Measurements from ENCODE around the gene DFFA.
"Not testable (repeated sequence)": the region's sequence is repeated elsewhere in the genome, so short reads cannot be mapped to it uniquely, and the experiment has no call there.

The DFFA gene

DNA sequence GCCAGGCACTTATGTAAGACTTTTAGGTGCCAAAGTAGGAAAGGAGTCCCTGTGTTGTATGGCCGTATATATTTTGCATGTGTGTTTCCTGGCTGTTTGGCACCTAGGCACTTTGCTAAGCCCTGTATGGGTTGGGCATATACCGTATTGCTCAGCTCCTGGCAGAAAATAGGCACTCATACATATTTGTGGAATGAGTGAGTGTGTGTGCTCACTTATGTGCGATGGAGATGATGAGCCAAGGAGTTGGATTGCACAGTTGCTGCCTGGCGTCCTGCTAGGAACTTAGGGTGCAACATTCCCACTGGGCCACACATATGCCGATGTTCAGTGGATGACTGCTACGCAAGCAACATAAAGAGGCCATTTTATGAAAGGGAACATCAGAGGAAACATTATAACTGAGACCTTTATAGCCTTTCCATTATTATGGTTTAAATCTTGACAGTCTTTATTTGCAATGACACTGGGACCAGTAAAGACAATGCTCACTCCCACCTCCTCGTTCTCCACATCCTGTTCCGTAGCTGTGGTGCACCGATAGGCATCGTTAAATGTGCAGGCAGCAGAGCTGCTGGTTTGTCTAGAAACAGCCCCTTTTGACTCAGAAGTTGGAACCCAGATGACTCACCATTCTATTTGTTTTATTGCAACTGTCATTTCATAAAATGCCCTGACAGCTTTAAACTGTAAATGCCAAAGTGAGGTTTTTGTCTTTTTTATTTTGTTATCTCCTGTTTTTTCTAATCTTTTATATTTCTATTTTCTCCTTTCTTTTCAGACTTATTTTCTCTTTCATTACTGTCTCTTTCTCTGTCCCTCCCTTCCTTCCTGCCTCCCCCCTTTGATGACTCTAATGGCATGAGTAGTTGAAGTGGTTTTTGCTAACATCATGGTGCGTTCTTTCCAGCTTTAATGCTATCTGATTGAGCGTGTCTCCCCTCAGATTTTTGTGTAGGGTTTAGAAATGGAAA is 38.5 kb upstream of the DFFA start:
- H3K27ac ChIP-seq, result peak overlapping the region; percentile 44

DNA sequence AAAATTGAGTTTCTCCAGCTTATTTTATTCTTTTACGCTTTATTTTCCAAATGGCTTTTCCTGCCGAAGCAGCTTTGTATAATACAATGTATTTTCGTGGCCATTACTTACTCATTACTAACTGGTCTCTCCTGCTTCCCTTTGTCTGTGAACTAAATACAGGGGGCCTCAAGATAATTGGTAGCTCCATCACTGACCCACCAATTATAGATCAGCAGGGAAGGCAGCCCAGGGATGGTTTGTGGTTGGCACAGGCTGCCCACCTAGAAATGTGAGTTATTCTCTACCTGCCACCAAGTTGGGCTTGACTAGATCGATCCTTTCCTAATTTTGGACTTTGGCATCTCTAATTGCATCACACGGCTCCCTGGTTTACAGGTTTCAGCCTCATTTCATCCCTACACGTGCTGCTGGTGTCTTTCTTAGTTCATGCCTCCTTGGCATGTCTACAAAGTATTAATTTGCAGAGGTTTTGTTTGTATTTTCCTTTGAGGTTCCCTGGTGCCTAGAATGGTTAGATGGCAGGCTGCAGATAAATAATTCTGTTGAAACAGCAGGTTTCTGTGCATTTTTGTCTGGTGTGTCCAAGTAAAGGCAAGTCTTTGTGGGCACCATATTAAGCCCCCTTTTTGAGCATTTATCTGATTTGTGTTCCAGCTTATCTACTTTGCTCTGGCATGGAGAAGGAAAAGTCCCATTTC is 37.6 kb upstream of the DFFA start:
- TF ChIP-seq, protein P1, sequence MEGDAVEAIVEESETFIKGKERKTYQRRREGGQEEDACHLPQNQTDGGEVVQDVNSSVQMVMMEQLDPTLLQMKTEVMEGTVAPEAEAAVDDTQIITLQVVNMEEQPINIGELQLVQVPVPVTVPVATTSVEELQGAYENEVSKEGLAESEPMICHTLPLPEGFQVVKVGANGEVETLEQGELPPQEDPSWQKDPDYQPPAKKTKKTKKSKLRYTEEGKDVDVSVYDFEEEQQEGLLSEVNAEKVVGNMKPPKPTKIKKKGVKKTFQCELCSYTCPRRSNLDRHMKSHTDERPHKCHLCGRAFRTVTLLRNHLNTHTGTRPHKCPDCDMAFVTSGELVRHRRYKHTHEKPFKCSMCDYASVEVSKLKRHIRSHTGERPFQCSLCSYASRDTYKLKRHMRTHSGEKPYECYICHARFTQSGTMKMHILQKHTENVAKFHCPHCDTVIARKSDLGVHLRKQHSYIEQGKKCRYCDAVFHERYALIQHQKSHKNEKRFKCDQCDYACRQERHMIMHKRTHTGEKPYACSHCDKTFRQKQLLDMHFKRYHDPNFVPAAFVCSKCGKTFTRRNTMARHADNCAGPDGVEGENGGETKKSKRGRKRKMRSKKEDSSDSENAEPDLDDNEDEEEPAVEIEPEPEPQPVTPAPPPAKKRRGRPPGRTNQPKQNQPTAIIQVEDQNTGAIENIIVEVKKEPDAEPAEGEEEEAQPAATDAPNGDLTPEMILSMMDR (IDR thresholded peaks at IDR 0.05), result no peak
- TF ChIP-seq ZFX (IDR thresholded peaks at IDR 0.05; ENCODE audit: borderline replicate concordance), result no peak
- peak overlapping the region; percentile 44 for H3K27ac ChIP-seq

More for the DNA sequence above, 38.5 kb upstream of the DFFA start:
- TF ChIP-seq, protein P1 (IDR thresholded peaks at IDR 0.05), result no peak
- TF ChIP-seq ZFX (IDR thresholded peaks at IDR 0.05; ENCODE audit: borderline replicate concordance), result no peak

DNA sequence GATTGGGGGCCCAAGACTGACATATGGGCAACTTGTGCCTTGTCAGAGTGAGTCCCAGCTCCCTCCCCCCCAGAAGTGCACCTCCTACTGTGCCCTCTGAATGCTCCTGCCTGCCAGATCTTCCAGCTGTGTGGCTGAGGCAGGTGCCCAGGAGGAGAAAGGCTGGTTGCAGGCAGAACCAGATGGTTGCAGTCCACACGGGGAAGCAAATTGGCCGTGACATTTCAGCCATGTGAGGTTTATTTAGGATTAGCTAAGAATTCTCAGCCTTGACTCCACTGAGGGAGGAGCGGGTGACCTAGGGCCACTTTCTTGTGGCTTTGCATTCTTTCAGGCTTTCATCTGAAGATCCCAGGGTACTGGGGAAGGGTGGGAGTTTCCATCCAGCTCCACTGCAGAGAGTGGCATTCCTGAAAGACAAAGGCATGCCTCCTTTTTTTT is 36.2 kb upstream of the DFFA start:
- TF ChIP-seq, protein P1 (IDR thresholded peaks at IDR 0.05), result no peak
- no peak for TF ChIP-seq ZFX (IDR thresholded peaks at IDR 0.05; ENCODE audit: borderline replicate concordance)
- H3K27ac ChIP-seq, result no peak overlapping the region

DNA sequence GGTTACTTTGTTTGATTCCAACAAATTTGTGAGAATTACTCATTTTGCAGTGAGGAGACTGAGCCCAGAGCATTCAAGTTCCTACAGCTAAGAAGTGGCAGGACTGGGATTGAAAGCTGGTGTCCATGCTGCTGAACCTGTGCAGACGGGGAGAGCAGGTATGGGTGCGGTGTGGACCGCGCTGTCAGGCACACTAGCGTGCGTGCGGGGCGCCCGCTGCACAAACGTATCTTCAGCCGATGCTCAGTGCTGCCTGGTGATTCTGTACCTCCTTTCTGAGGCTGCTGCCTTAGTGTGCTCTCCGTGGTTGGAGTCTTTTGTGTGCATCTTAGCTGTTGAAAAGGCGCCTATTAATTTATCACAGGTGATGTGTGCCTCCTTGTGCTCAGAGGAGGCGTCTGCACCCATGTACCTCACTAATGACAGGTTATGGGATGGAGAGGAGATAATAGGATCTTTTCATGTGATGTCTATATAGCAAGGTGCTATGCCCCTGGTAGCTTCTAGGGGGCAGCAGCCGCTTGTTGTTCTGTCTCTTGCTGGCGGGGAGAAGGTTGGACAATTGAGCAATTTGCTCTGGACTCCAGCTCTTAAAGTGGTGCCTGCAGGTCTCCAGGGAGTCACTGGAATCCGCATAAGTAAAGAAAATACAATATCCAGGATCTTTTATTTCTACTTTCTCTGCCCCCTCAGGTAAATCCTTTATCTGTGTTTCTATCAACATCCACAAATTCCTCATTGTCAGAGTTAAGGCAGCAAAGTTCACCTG is 35.0 kb upstream of the DFFA start:
- TF ChIP-seq, protein P1 (IDR thresholded peaks at IDR 0.05), result peak; percentile 93
- no peak for TF ChIP-seq ZFX (IDR thresholded peaks at IDR 0.05; ENCODE audit: borderline replicate concordance)
- H3K27ac ChIP-seq, result peak overlapping the region; percentile 28; the same call in 1 of the 2 replicates

DNA sequence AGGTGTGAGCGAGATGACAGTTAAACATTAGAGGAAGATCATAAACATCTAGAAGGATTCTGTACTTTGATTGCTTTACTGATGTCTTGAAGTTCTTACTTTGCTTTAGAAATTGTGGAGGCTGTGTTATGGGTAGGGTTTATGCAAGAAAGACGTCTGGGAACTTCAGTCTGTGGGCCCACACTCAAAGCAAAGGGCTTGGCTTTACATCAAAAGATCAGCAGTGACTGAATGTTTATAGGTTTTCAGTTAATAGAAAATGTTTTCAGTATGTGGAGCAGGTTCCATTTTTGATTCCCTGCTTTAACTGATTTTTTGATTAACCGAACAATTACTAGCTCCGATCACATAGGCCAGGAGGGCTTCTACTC is 34.3 kb upstream of the DFFA start:
- TF ChIP-seq, protein P1 (IDR thresholded peaks at IDR 0.05), result no peak
- no peak for TF ChIP-seq ZFX (IDR thresholded peaks at IDR 0.05; ENCODE audit: borderline replicate concordance)
- no peak overlapping the region for H3K27ac ChIP-seq

DNA sequence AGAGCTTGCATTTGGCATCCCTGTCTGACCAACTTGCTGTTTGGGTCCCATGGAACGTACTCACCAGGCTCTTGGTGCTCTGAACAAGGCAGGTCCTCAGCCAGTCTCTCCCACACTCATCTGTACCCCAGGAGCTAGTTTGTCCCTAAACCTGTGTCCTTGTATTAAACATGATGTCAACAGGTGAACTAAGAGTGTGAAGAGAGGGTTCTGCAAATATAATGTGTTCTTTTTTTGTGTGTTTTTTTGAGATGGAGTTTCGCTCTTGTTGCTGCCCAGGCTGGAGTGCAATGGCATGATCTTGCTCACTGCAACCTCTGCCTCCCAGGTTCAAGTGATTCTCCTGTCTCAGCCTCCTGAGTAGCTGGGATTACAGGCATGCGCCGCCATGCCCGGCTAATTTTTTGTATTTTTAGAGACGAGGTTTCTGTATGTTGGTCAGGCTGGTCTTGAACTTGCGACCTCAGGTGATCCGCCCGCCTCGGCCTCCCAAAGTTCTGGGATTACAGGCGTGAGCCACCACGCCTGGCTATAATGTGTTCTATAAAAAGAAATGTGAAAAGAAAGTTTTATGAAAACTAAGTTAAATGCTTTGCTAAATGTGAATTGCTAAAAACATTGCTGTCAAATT is 33.8 kb upstream of the DFFA start:
- not testable (repeated sequence) for H3K27ac ChIP-seq

DNA sequence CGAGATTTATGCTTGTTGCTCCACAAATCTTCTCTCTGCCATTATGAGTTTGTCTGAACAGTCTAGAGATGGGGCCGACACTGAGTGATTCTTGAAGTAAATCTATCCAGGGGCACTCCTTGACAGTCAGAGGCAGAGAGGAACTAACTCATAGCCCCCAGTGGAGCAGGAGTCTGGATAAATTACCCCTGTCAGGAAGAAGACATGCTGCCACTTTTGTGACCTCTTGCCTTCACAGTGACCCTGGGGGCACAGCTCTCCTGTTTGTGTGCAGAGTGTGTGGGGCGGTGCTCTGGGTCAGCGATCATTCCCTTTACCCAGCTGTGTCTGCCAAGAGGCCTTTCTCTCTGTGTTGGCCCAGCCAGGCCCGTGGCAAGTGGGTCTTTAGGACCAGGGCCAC is 31.9 kb upstream of the DFFA start:
- H3K27ac ChIP-seq, result no peak overlapping the region
- TF ChIP-seq, protein P1 (IDR thresholded peaks at IDR 0.05), result no peak
- TF ChIP-seq ZFX (IDR thresholded peaks at IDR 0.05; ENCODE audit: borderline replicate concordance), result no peak
